GM21723 (cell line): ENCODE results near the gene LARGE1.

Experiments used
- ATAC-seq: cut with Tn5 transposase; IDR thresholded peaks from one replicate; pipeline ENCODE4 v1.9.1; 2021; ENCODE audit warnings: mild to moderate bottlenecking, moderate library complexity; ENCODE audit not compliant: unreplicated experiment

LARGE1 gene

DNA sequence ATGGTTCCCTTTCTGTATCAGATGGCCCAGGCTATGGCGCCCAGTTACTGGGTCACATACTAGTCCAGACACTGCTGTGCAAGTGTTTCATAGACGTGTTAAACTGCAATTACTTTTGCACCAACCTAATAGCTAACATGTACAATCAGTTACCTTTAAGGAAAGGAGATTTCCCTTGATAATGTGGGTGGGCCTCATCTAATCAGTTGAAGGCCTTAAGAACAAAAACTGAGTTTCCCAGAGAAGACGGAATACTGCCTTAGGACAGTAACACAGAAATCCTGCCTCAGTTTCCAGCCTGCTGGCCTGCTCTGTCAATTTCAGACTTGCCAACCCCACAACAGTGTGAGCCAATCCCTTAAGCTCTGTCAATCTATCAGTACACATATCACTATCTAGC, 632.2 kb downstream of the LARGE1 start:
- ATAC-seq = no peak

GRCh38 chr22:33275073-33275443, 645.2 kb downstream of the LARGE1 start:
- no peak for ATAC-seq

- no peak for ATAC-seq
These were observed 645.8 kb downstream of the LARGE1 start for GRCh38 chr22:33274214-33275072.

GRCh38 chr22:33272871-33273270, 647.4 kb downstream of the LARGE1 start:
- ATAC-seq = no peak

GRCh38 chr22:33272180-33272579, 648.1 kb downstream of the LARGE1 start:
- no peak for ATAC-seq

DNA sequence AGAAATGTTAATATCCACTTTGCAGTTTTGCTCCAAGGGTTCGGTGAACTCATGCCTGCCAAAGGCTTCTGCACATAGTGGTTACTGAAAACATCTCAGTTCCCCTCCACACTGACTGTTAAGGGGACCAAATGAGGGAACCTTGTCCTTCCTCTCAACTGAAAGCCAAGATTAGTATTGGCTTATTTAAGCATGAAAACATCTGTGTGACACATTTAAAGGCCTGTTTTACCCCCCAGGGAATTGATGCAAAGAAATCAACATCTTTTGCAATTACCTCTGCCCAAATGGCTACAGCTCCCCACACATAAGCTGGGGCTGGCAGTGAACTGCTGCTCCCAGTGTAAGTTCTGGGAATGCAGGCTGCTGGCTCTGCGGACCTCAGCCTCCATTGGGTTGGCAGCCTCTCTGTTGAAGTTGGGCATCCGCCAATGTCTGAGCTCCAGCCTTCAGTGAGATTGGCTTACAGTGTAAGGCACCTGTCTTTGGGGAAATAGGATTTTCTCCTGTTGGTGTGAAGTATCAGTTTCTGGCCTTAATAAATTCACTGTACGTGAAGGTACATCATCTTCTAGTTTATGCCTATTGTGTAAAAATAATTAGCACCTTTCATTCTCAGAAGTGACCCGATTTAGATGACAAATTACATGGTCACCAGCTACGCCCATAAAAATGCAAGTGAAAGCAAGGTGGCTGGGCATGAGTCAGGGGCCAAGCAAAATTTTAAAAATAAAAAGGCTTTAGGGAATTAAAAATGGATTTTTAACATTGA, 648.7 kb downstream of the LARGE1 start:
- ATAC-seq = peak; percentile 74

GRCh38 chr22:33270596-33270995, 649.7 kb downstream of the LARGE1 start:
- ATAC-seq = no peak

GRCh38 chr22:33261699-33262098, 658.6 kb downstream of the LARGE1 start:
- ATAC-seq = no peak

- ATAC-seq = no peak
These were observed 659.8 kb downstream of the LARGE1 start for GRCh38 chr22:33260498-33260897.

DNA sequence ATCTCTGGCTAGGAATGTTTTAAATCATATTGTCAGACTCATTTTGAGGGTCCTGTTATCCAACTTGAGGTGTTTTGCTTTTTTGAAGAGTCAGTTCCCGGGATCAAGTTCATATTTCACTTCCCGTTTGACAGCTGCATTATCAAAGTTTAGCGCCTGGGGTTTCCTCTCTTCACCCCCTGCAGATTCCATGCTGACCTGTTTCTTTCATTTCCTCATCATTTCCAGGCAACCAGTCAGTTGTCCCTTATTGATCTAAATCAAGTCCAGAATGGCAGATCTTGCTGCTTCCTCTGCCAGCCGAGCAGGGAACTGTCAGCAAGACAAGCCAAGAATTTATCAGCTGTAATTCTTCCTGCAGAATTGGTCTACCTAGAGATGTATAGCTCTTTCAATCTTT, 664.5 kb downstream of the LARGE1 start:
- ATAC-seq = no peak

- no peak for ATAC-seq
These were observed 671.3 kb downstream of the LARGE1 start for GRCh38 chr22:33248948-33249347.

GRCh38 chr22:33247758-33248157, 672.5 kb downstream of the LARGE1 start:
- peak; percentile 65 for ATAC-seq

GRCh38 chr22:33242078-33242477, 678.2 kb downstream of the LARGE1 start:
- no peak for ATAC-seq

DNA sequence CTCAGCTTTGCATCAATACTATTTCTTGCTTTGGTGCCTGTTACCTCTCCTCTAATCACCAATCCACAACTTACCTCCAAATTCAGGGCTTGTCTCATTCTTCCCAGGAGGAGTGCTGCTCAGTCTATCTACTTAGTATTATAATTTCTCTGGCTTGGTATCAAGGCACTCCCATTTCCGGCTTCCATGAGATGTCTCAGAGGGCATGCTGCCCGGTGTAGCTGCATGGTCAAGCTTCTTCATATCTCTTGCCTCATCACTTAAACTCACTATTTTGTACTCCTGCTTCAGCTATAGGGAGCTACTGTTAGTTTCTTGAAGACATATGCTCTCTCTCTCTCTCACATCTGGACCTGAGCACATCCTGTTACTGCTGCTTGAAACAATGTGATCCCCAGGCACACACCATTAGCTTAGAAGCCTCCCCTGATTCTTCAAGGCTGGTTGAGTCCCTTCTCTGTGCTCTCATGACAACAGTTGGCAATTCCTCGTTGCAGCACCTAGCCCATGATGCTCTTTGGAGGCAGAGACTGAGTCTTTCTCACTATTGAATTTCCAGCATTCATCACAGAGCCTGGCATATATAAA, 679.3 kb downstream of the LARGE1 start:
- no peak for ATAC-seq

- ATAC-seq = no peak
These were observed 688.2 kb downstream of the LARGE1 start for GRCh38 chr22:33232071-33232470.

DNA sequence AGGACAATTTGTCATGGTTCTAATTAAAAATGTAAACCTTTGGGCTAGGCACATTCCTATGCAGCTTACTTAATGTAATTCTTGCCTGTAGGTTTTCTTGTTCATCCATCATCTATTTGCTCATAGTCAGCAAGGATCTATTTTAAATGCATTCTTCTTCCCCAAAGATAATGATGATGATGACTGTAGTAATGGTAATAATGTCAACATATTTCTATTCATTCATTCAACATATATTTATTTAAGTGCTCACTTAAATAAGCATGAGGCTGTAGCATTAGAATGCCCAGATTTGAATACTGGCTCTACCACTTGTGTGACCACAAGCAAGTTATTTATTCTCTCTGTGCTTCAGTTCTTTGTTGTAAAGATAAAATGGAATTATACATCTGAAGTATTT, 692.5 kb downstream of the LARGE1 start:
- ATAC-seq = no peak

- ATAC-seq = no peak
These were observed 695.4 kb downstream of the LARGE1 start for GRCh38 chr22:33224841-33225240.
